PC-9 (cell line): ENCODE data around the gene PITRM1.

Source experiments
- CTCF ChIP-seq: fragments of 200-600 bp; sonication (generic); conservative IDR thresholded peaks from 2 replicates; pipeline ENCODE4 v1.6.1; 2017; ENCODE audit warnings: mixed run types, antibody characterized with exemption, mild to moderate bottlenecking, moderate library complexity
- EZH2 ChIP-seq: fragments of 200-600 bp; sonication (generic); IDR thresholded peaks from 2 replicates; pipeline ENCODE4 v1.8.0; 2017; ENCODE audit warnings: antibody characterized with exemption, low read depth

- TF ChIP-seq CTCF (no peak), EZH2 (no peak)
Observed at GRCh38 chr10:3169271-3169670, 3.3 kb downstream of the PITRM1 start.
